ENCODE measurements around the gene GNAQ. TPM values are rescaled to one million over a fixed set of nuclear protein-coding genes. Genes with fewer than 3 reads are reported as not detected.

The GNAQ gene
- total and polyA plus RNA-seq, 2 experiments from 2014 or later = 21.1 to 43.1 TPM

DNA sequence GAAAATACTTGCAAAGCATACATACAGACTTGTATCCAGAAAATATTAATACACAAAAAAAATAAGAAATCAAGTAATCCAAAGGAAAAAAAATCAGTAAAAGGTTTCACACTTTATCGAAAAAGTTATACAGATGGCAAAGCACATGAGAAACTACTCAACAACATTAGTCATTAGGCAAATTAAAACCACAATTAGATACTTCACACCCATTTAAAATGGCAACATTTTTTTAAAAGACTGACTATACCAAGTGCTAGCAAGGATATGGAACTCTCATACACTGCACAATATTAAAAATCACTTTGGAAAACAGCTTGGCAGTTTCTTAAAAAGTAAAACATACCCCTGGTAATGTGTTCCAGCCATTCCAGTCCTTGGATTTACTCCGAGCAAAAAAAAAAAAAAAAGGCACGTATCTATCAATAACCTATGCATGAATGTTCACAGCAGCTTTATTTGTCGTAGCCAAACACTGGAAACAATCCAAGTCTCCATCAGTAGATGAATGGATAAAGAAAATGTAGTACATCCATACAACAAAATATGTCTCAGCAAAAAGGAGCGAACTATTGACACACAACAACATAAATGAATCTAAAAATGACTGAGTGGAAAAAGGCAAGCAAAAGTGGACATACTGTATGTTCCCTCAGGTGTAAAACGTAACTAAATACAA is 66.0 kb downstream of the GNAQ start:
- Histone ChIP-seq H4K20me1 (replicated peaks; ENCODE audit: insufficient read depth) (no peaks in the 10 kb centered on the region), H3K27me3 (ENCODE audit: insufficient read depth) (no peaks in the 10 kb centered on the region), H3K4me2 (no peak overlapping the region), H3F3A (replicated peaks; ENCODE audit: low read depth) (no peaks in the 10 kb centered on the region), H2AFZ (no peak overlapping the region), H3K4me3 (no peak overlapping the region), H3K9me2 (ENCODE audit: insufficient read depth) (no peaks in the 10 kb centered on the region), H3K79me2 (replicated peaks; ENCODE audit: insufficient read depth) (peaks cover 100% of the 10 kb centered on the region), H3K4me1 (ENCODE audit: insufficient read depth) (peaks cover 38% of the 10 kb centered on the region), H3K27ac (ENCODE audit: low read depth) (no peak overlapping the region), H3K36me3 (ENCODE audit: insufficient read depth) (no peaks in the 10 kb centered on the region)
- Mint-ChIP-seq H3K36me3 (ENCODE audit: low read depth) (peaks cover 7% of the 10 kb centered on the region; the same call in 1 of the 3 replicates), H3K4me3 (no peak overlapping the region), H3K9me3 (no peaks in the 10 kb centered on the region), H3K27ac (no peak overlapping the region), H3K4me1 (peaks cover 67% of the 10 kb centered on the region), H3K27me3 (ENCODE audit: insufficient read depth, low read depth, poor library complexity) (peaks cover 5% of the 10 kb centered on the region)
- DNase-seq (ENCODE audit: low spot score) (no peak), ATAC-seq (no peak)
- TF ChIP-seq, protein P1, sequence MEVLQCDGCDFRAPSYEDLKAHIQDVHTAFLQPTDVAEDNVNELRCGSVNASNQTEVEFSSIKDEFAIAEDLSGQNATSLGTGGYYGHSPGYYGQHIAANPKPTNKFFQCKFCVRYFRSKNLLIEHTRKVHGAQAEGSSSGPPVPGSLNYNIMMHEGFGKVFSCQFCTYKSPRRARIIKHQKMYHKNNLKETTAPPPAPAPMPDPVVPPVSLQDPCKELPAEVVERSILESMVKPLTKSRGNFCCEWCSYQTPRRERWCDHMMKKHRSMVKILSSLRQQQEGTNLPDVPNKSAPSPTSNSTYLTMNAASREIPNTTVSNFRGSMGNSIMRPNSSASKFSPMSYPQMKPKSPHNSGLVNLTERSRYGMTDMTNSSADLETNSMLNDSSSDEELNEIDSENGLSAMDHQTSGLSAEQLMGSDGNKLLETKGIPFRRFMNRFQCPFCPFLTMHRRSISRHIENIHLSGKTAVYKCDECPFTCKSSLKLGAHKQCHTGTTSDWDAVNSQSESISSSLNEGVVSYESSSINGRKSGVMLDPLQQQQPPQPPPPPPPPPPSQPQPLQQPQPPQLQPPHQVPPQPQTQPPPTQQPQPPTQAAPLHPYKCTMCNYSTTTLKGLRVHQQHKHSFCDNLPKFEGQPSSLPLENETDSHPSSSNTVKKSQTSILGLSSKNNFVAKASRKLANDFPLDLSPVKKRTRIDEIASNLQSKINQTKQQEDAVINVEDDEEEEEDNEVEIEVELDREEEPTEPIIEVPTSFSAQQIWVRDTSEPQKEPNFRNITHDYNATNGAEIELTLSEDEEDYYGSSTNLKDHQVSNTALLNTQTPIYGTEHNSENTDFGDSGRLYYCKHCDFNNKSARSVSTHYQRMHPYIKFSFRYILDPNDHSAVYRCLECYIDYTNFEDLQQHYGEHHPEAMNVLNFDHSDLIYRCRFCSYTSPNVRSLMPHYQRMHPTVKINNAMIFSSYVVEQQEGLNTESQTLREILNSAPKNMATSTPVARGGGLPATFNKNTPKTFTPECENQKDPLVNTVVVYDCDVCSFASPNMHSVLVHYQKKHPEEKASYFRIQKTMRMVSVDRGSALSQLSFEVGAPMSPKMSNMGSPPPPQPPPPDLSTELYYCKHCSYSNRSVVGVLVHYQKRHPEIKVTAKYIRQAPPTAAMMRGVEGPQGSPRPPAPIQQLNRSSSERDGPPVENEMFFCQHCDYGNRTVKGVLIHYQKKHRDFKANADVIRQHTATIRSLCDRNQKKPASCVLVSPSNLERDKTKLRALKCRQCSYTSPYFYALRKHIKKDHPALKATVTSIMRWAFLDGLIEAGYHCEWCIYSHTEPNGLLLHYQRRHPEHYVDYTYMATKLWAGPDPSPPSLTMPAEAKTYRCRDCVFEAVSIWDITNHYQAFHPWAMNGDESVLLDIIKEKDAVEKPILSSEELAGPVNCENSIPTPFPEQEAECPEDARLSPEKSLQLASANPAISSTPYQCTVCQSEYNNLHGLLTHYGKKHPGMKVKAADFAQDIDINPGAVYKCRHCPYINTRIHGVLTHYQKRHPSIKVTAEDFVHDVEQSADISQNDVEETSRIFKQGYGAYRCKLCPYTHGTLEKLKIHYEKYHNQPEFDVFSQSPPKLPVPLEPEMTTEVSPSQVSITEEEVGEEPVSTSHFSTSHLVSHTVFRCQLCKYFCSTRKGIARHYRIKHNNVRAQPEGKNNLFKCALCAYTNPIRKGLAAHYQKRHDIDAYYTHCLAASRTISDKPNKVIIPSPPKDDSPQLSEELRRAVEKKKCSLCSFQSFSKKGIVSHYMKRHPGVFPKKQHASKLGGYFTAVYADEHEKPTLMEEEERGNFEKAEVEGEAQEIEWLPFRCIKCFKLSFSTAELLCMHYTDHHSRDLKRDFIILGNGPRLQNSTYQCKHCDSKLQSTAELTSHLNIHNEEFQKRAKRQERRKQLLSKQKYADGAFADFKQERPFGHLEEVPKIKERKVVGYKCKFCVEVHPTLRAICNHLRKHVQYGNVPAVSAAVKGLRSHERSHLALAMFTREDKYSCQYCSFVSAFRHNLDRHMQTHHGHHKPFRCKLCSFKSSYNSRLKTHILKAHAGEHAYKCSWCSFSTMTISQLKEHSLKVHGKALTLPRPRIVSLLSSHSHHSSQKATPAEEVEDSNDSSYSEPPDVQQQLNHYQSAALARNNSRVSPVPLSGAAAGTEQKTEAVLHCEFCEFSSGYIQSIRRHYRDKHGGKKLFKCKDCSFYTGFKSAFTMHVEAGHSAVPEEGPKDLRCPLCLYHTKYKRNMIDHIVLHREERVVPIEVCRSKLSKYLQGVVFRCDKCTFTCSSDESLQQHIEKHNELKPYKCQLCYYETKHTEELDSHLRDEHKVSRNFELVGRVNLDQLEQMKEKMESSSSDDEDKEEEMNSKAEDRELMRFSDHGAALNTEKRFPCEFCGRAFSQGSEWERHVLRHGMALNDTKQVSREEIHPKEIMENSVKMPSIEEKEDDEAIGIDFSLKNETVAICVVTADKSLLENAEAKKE (CRISPR knock-in tag; IDR thresholded peaks at IDR 0.05) = no peak
- TF ChIP-seq ZNF114 (CRISPR knock-in tag; IDR thresholded peaks at IDR 0.05) (no peak), CREB1 (CRISPR knock-in tag; IDR thresholded peaks at IDR 0.05; ENCODE audit: low read depth) (no peak), JUNB (IDR thresholded peaks at IDR 0.05; ENCODE audit: unreplicated experiment) (no peak), ZNF331 (CRISPR knock-in tag; IDR thresholded peaks at IDR 0.05; ENCODE audit: low read depth) (no peak), EZH2phosphoT487 (IDR thresholded peaks at IDR 0.05; ENCODE audit: unreplicated experiment) (no peak), EZH2 (IDR thresholded peaks at IDR 0.05; ENCODE audit: low read depth, unreplicated experiment) (no peak), STAT1 (IDR thresholded peaks at IDR 0.05; ENCODE audit: unreplicated experiment) (no peak), POLR2AphosphoS5 (IDR thresholded peaks at IDR 0.05; ENCODE audit: low read depth) (no peak), NANOG (IDR thresholded peaks at IDR 0.05; ENCODE audit: borderline replicate concordance) (no peak)
- TF ChIP-seq, protein P2, sequence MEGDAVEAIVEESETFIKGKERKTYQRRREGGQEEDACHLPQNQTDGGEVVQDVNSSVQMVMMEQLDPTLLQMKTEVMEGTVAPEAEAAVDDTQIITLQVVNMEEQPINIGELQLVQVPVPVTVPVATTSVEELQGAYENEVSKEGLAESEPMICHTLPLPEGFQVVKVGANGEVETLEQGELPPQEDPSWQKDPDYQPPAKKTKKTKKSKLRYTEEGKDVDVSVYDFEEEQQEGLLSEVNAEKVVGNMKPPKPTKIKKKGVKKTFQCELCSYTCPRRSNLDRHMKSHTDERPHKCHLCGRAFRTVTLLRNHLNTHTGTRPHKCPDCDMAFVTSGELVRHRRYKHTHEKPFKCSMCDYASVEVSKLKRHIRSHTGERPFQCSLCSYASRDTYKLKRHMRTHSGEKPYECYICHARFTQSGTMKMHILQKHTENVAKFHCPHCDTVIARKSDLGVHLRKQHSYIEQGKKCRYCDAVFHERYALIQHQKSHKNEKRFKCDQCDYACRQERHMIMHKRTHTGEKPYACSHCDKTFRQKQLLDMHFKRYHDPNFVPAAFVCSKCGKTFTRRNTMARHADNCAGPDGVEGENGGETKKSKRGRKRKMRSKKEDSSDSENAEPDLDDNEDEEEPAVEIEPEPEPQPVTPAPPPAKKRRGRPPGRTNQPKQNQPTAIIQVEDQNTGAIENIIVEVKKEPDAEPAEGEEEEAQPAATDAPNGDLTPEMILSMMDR (conservative IDR thresholded peaks at IDR 0.05; ENCODE audit: low read depth in 2 of 2) = no peak
- TF ChIP-seq, protein P3, sequence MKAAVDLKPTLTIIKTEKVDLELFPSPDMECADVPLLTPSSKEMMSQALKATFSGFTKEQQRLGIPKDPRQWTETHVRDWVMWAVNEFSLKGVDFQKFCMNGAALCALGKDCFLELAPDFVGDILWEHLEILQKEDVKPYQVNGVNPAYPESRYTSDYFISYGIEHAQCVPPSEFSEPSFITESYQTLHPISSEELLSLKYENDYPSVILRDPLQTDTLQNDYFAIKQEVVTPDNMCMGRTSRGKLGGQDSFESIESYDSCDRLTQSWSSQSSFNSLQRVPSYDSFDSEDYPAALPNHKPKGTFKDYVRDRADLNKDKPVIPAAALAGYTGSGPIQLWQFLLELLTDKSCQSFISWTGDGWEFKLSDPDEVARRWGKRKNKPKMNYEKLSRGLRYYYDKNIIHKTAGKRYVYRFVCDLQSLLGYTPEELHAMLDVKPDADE (IDR thresholded peaks at IDR 0.05) = no peak
- TF ChIP-seq, protein P4, sequence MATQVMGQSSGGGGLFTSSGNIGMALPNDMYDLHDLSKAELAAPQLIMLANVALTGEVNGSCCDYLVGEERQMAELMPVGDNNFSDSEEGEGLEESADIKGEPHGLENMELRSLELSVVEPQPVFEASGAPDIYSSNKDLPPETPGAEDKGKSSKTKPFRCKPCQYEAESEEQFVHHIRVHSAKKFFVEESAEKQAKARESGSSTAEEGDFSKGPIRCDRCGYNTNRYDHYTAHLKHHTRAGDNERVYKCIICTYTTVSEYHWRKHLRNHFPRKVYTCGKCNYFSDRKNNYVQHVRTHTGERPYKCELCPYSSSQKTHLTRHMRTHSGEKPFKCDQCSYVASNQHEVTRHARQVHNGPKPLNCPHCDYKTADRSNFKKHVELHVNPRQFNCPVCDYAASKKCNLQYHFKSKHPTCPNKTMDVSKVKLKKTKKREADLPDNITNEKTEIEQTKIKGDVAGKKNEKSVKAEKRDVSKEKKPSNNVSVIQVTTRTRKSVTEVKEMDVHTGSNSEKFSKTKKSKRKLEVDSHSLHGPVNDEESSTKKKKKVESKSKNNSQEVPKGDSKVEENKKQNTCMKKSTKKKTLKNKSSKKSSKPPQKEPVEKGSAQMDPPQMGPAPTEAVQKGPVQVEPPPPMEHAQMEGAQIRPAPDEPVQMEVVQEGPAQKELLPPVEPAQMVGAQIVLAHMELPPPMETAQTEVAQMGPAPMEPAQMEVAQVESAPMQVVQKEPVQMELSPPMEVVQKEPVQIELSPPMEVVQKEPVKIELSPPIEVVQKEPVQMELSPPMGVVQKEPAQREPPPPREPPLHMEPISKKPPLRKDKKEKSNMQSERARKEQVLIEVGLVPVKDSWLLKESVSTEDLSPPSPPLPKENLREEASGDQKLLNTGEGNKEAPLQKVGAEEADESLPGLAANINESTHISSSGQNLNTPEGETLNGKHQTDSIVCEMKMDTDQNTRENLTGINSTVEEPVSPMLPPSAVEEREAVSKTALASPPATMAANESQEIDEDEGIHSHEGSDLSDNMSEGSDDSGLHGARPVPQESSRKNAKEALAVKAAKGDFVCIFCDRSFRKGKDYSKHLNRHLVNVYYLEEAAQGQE (IDR thresholded peaks at IDR 0.05; ENCODE audit: unreplicated experiment) = no peak
